K562 (cell line): ENCODE data around the gene POLK. TPM values are rescaled to one million over a fixed set of nuclear protein-coding genes. Genes with fewer than 3 reads are reported as not detected.
A peak's percentile ranks its signal among the peaks of the same experiment; 100 is the strongest.

Source experiments
- ETV1 ChIP-seq: fragments of 450-650 bp; conservative IDR thresholded peaks from 2 replicates; pipeline ENCODE4 v1.6.1; 2016; ENCODE audit warnings: missing genetic modification characterization, control low read depth, low read depth, missing compliant biosample characterization
- MAZ ChIP-seq, 2 experiments: fragments of 450-650 bp in 1 of 2; sonication (generic) in 1 of 2; formaldehyde crosslinking; IDR thresholded peaks in 1 of 2; conservative IDR thresholded peaks in 1 of 2; 2 replicates each; pipeline versions ENCODE4 v1.4.0 to v1.5.0; 2020; ENCODE audit warnings: mild to moderate bottlenecking in 1 of 2, missing genetic modification reagents in 1 of 2
- MECOM ChIP-seq: fragments of 250-450 bp; sonication (Bioruptor Pico); IDR thresholded peaks from 2 replicates; pipeline ENCODE4 v1.8.0; 2022; ENCODE audit warnings: inconsistent platforms
- PHF20 ChIP-seq: fragments of 450-650 bp; IDR thresholded peaks from 2 replicates; pipeline ENCODE4 v1.6.1; 2018; ENCODE audit not compliant: partially characterized antibody
- PRDM10 ChIP-seq: fragments of 450-650 bp; IDR thresholded peaks from 2 replicates; pipeline ENCODE4 v1.6.1; 2018; ENCODE audit not compliant: partially characterized antibody
- TAL1 ChIP-seq: fragments of 450-650 bp; IDR thresholded peaks from 2 replicates; pipeline ENCODE4 v1.6.1; 2016; ENCODE audit warnings: mild to moderate bottlenecking
- polyA plus RNA-seq, 8 experiments: library from polyadenylated mRNA; depleted of rRNA in 4 of 8; stranded (reverse) in 5 of 8; unstranded in 3 of 8; fragments of >200 nt; fragmentation: Nextera tagmentation in 2 of 8; fragmentation: Illumina TruSeq in 1 of 8; extraction: Ambion mirVana in 2 of 8; extraction: Trizol in 1 of 8; gene quantifications; 2 replicates each; pipeline versions ENCODE4 v1.2.1 to v1.2.3, GENCODE V29; 2011 to 2014; ENCODE audit warnings: inconsistent platforms in 1 of 8, missing spikeins in 1 of 8
- total RNA-seq, 7 experiments: library from RNA; depleted of rRNA in 6 of 7; stranded (reverse); fragments of >200 nt in 6 of 7; fragmentation: Illumina TruSeq in 2 of 7; extraction: Trizol in 2 of 7; gene quantifications; 2 replicates each; pipeline versions ENCODE4 v1.2.1 to v1.2.3, GENCODE V29; 2011 to 2021; ENCODE audit warnings: low replicate concordance in 1 of 7

The POLK gene
- total and polyA plus RNA-seq, 9 of the 15 experiments (the other 6 are each of a cell fraction or from before 2014, with no cell fraction given): 6.1 to 31.6 (median 16.5) TPM

GRCh38 chr5:75616971-75617621, 105.4 kb downstream of the POLK start (continued):
- TF ChIP-seq PRDM10: peak; percentile 16
- no peak for TF ChIP-seq TAL1
- TF ChIP-seq MECOM (CRISPR knock-in tag): no peak
- no peak for TF ChIP-seq ETV1 (tag)
- TF ChIP-seq MAZ (CRISPR knock-in tag; conservative IDR thresholded peaks at IDR 0.05 in 1 of 2, IDR thresholded peaks at IDR 0.05 in 1 of 2): no peak
- TF ChIP-seq PHF20: peak; percentile 14
